CD4-positive, alpha-beta T cell treated with Interleukin-2 at 100 ng/mL for 4 hours (primary cell): ENCODE measurements around the gene SCN8A.
"Not testable (repeated sequence)": the region's sequence is repeated elsewhere in the genome, so short reads cannot be mapped to it uniquely, and the experiment has no call there.

ENCODE experiments used
- DNase-seq: peaks from one replicate; pipeline ENCODE4 v3.0.0-alpha.2; 2020; ENCODE audit warnings: low spot score

SCN8A gene

GRCh38 chr12:51591016-51591901 is at the start of gene SCN8A:
Gene SCN8A, plus strand, starts transcription at chr12:51591233. Its CDS starts 71,585 bp downstream, at chr12:51662818.
- peak; percentile 46 for DNase-seq

GRCh38 chr12:51546097-51546496 is 44.9 kb upstream of the SCN8A start:
- DNase-seq, result no peak

- DNase-seq, result no peak
Measured at GRCh38 chr12:51547606-51548005, 43.4 kb upstream of the SCN8A start.

- DNase-seq, result no peak
Measured at GRCh38 chr12:51548241-51548640, 42.8 kb upstream of the SCN8A start.

- DNase-seq, result no peak
Measured at GRCh38 chr12:51549637-51550036, 41.4 kb upstream of the SCN8A start.

GRCh38 chr12:51568271-51569032 is 22.6 kb upstream of the SCN8A start:
- not testable (repeated sequence) for DNase-seq

- no peak for DNase-seq
Measured at GRCh38 chr12:51579321-51579850, 11.6 kb upstream of the SCN8A start.

- DNase-seq, result no peak
Measured at GRCh38 chr12:51589060-51589459, 2.0 kb upstream of the SCN8A start.

GRCh38 chr12:51589557-51590176 is 1.4 kb upstream of the SCN8A start:
- DNase-seq, result no peak

GRCh38 chr12:51590347-51591015 is 552 bp upstream of the SCN8A start:
- DNase-seq, result peak; percentile 73

- no peak for DNase-seq
Measured at GRCh38 chr12:51592034-51592705, 1.1 kb downstream of the SCN8A start.

- no peak for DNase-seq
Measured at GRCh38 chr12:51593021-51593420, 2.0 kb downstream of the SCN8A start.

- DNase-seq, result peak; percentile 20
Measured at GRCh38 chr12:51593539-51593938, 2.5 kb downstream of the SCN8A start.

- DNase-seq, result no peak
Measured at GRCh38 chr12:51598156-51598555, 7.1 kb downstream of the SCN8A start.

GRCh38 chr12:51600721-51601120 is 9.7 kb downstream of the SCN8A start:
- no peak for DNase-seq

GRCh38 chr12:51601241-51601640 is 10.2 kb downstream of the SCN8A start:
- no peak for DNase-seq

- DNase-seq, result not testable (repeated sequence)
Measured at GRCh38 chr12:51605896-51606295, 14.9 kb downstream of the SCN8A start.

GRCh38 chr12:51607197-51607596 is 16.2 kb downstream of the SCN8A start:
- not testable (repeated sequence) for DNase-seq

- no peak for DNase-seq
Measured at GRCh38 chr12:51620448-51620847, 29.4 kb downstream of the SCN8A start.

GRCh38 chr12:51621156-51621922 is 30.3 kb downstream of the SCN8A start:
- no peak for DNase-seq
